Activated CD8-positive, alpha-beta memory T cell treated with anti-CD3 and anti-CD28 coated beads, Interleukin-2, amount 50 U/mL, for 48 hours (primary cell): ENCODE data around the gene STRN4.
"Not testable (repeated sequence)": the region's sequence is repeated elsewhere in the genome, so short reads cannot be mapped to it uniquely, and the experiment has no call there.

Experiments
- DNase-seq: peaks from one replicate; pipeline ENCODE4 v3.0.0-alpha.2; 2020

Gene STRN4, protein sequence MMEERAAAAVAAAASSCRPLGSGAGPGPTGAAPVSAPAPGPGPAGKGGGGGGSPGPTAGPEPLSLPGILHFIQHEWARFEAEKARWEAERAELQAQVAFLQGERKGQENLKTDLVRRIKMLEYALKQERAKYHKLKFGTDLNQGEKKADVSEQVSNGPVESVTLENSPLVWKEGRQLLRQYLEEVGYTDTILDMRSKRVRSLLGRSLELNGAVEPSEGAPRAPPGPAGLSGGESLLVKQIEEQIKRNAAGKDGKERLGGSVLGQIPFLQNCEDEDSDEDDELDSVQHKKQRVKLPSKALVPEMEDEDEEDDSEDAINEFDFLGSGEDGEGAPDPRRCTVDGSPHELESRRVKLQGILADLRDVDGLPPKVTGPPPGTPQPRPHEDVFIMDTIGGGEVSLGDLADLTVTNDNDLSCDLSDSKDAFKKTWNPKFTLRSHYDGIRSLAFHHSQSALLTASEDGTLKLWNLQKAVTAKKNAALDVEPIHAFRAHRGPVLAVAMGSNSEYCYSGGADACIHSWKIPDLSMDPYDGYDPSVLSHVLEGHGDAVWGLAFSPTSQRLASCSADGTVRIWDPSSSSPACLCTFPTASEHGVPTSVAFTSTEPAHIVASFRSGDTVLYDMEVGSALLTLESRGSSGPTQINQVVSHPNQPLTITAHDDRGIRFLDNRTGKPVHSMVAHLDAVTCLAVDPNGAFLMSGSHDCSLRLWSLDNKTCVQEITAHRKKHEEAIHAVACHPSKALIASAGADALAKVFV

DNA sequence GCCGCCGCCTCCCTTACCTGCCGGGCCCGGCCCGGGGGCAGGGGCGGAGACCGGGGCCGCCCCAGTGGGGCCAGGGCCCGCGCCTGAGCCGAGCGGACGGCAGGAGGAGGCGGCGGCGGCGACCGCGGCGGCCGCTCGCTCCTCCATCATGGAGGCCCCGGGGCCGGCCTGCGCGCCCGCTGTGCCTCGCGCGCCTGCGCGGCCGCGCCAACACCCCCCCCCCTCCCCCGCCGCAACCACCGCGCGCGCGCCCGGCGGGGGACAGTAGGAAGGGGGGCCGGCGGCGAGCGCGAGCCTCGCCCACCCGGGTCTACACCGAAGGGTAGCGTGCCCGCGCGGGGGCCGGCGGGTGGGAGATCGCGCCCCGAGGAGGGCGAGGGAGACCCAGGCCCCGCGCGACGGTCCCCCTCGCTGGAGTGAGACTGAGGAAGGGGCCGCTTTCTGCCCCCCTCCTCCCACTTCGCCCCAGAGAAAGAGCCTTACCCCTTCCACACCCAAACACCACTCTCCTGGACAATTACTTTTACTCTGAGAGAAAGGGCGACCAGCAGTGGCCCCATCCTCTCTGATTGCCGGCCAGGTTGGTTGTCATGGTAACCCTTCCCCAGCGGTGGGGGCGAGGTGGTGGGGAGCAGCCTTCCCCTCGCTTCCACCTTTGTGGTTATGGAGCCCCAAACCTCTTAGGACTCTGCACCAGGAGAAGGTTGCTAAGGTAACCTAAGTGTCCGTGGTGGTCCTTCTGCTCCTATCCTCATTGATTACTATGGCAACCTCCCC, at the start of gene STRN4:
TSS of gene STRN4 (minus strand) at position 170 of the 777 bp plus-strand sequence. CDS start at position 150, 20 bp downstream.
- DNase-seq: peak; percentile 77

DNA sequence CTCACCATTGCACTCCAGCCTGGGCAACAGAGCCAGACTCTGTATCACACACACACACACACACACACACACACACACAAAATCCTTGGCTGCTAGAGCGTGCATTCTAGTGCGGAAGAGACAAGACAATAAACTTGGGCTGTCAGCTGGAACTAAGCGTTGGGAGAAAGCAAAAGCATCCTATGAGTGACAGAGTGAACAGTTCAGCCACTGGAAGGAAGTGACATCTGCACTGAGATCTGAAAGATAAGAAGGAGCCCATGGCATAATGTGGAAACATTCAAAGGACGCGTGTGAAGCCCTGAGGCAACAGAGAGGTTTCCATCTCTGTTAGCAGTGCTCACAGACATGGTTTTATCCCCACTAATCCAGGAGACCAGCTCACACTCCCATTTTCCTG, 45.7 kb upstream of the STRN4 start:
- no peak for DNase-seq

DNA sequence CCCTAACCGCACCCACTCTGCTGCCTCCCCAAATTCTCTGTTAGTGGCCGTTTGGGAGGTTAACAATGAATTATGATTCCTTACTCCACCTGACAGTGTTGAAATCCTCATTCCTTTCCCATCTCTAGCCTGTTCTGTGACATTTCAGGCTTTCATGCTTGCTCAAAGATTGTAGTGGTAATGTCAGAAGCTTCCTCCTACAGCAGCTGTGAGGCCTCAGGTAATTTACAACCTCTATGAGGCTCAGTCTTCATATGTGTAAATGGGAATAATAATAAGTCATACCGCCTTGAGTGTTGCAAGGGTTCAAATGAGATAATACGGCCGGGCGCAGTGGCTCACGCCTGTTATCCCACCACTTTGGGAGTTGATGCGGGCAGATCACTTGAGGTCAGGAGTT, 43.1 kb upstream of the STRN4 start:
- DNase-seq: no peak

DNA sequence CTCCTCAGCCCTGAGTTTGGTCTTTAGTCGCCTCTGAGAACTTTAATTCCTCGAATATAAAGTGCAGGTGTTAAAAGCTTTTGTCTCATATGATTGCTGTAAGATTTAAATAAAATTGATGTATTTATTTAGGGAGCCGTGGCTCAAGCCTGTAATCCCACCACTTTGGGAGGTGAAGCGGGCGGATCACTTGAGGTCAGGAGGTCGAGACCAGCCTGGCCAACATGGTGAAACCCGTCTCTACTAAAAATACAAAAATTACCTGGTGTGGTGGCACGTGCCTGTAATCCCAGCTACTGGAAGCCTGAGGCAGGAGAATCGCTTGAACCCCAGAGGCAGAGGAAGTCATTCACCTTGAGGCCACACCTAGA, 42.7 kb upstream of the STRN4 start:
- DNase-seq: no peak

DNA sequence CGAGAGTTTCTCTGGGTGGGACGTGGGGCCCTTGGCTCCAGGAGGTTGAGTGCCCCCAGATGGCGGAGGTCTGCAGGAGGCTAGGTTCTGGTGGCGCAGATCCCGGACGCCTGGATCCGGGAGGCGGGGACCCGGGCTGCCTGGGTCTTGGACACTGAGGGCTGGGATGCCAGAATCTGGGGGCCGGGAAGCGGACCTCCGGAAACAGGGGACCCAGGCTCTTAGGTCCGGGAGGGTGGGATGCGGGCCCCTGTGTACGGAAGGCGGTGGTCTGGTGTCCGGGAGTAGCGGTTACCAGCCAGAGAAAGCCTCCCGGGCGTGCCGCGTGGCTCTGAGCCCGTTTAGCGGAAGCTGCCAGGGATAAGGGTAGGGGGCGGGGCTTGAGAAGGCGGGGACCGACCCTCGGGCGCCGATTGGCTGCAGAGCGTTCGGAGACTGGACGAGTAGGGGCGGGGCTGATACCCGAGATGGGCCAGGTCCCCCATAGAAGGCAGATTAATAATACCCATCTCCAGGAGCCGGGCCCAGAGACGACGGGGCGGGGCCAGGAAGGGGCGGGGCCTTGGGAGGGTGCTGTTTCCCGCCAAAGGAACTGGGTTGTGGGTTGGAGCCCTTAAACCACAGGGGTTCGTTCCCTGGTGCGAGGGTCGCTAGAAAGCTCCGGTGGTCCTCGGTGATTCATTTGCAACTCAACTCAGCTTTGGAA, 42.2 kb upstream of the STRN4 start, which contains the start of gene SLC1A5:
TSS of gene SLC1A5 (minus strand) at position 333 of the 706 bp plus-strand sequence. CDS start 629 bp downstream, outside the sequence.
- peak; percentile 99 for DNase-seq

DNA sequence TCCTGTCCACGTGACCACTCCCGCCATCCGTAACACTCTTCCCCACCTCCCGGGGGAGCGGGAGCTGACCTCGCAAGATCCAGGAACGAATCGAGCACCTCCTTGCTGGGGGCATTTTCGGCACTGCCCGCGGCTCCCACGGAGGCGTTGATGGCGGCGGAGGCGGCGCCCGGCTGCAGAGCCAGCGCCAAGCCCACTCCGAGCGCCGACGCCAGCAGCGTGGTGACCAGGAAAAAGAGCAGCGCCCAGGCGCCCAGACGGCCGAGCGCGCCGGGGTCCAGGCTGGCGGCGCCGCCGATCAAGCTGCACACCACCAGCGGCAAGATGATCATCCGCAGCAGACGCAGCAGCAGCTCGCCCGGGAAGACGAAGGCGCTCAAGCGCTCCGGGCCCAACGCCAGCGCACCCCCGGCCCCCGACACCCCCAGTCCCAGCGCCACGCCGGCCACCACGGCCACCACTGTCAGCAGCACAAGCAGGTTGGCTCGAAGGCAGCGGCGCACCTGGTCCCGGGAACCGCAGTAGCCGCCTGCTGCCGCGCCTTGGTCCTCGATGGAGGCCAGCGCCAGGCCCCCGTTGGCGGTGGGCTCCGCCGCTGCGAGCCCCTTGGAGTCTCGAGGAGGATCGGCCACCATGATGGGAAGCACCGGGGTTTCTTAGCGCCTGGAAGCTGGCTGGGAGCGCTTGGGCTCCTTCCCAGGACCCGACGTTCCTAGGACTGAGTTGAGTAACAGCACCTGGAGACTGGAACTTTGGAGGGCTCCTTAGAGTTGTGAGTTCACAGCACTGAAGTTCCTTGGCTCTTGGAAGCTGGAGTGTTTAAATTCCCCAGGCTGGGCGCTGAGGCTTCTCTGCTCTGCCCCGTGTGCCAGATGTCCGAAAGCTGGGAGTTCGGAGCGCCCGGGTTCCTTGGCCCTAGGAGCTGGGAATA, 41.3 kb upstream of the STRN4 start:
- peak; percentile 78 for DNase-seq

DNA sequence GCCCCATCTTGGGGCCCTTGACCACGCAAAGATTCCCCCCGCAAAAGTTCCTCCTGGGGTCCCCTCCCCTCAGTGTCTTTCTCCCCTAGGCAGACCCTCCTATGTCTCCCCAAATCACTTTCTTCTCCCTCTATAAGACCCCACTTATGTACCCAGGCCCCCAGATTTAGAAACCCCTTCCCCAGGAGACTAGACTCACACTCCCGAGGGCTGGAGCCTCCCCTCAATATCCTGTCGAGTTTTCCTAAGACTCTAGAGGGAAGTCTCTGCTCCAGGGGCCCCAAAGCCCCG, 40.7 kb upstream of the STRN4 start:
- DNase-seq: no peak

DNA sequence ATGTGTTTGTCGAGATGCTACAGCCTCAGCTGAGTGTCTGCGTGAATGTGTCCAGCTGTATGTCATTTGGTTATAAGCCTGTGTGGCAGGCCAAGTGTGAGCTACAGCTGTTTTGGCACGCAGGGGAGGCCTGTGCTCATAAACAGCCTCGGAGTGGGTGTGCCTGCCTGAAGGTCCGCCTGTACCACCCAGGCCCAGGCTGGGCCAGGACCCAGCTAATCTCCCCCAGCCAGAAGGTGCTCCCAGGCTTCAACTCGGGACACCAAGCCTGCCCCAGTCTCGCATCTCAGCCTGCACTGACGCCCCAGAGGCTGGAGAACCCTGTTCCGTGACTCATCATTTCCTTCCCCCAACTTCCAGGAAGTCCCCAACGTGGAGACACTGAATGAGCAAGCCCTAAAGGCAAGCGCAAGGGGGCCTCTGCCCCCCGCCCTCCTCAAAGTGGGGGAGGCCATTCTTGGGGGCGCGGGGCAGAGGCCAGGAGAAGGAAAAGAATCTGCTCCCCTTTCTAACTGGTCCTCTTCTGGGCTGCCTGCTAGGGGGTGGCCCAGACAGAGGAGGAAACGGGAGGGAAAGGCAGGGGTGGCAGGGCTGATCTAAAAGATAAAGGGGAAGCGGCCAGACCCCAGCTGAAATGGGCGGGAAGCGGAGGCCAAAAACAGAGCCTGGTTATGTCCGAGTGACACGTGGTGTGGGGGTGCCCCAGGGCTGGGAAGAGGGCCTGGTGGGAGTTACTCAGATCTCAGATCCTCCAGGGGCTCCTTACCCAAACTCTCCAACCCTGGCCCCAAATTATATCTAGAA, 40.2 kb upstream of the STRN4 start:
- DNase-seq: peak; percentile 88

DNA sequence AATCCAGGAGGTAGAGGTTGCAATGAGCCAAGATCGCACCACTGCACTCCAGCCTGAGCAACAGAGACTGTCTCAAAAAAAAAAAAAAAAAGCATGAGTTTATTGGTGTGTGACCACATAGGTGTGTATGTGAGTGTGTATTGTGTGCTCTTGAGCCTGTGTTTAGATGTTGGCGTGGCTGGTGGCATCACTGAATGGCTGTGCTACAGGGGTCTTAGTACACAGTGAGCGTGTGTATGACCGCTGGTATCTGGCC, 39.7 kb upstream of the STRN4 start:
- no peak for DNase-seq

DNA sequence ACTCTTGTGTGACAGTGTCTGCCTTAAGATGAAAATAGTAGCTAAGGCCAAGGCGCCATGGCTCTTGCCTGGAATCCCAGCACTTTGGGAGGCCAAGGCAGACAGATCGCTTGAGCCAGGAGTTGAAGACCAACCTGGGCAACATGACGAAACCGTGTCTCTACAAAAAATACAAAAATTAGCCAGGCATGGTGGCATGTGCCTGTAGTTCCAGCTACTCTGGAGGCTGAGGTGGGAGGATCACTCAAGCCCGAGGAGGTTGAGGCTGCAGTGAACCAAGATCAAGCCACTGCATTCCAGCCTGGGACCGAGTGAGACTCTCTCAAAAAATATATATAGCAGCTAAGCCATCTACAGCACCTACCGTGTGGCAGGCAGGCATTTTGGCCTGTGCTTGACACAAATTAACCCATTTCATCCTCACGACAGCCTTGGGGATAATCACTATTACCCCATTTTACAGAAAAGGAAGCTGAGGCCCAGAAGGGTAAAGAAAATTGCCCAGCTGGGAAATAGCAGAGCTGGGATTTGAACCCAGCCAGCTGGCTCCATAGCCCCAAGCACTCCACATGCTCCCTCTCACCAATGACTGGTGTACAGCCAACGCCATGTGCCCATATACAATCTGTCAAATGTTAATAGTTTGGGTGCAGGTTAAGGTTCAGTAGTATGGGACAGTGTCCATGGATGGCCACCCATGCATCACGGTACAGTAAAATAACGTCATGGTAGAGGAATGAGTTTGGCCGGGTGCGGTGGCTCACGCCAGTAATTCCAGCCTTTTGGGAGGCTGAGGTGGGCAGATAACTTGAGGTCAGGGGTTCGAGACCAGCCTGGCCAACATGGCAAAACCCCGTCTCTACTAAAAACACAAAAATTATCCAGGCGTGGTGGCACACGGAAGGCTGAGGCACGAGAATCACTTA, 39.1 kb upstream of the STRN4 start:
- DNase-seq: no peak

DNA sequence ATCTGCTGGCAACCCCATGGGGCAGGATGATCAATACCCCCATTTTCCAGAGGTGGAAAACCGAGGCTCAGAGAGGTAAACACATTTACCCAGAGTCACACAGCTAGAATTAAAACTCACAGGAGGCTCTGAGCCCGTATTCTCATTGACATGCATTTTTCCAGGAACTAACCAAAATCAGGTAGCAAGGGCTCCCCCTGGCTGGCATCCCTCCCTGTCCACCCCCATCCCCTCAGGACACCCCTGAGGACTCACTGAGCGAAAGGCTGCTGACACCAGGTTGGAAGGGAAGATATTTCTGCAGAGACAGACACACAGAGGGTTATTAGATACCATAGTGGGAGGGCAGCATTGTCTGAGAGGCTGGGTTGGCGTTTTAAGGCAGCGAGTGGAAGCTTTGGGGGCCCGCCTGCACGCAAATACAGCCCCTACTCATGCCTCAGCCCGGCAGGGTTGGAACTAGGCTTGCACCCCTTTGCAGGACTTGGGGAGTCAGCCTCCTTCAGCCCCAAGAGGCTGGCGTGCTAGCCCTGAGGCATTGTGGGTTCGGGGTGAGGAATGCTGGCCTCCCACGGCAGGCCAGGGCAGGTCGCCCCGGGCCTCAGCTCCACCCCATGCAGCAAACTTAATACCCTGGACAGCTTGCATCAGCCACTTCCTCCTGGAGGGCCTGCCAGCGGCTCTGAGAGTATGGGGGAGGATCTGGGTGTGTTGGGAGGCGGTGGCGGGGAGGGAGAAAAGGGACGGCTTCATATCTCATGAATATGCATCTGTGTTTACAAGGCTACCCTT, 38.2 kb upstream of the STRN4 start:
- peak; percentile 81 for DNase-seq

DNA sequence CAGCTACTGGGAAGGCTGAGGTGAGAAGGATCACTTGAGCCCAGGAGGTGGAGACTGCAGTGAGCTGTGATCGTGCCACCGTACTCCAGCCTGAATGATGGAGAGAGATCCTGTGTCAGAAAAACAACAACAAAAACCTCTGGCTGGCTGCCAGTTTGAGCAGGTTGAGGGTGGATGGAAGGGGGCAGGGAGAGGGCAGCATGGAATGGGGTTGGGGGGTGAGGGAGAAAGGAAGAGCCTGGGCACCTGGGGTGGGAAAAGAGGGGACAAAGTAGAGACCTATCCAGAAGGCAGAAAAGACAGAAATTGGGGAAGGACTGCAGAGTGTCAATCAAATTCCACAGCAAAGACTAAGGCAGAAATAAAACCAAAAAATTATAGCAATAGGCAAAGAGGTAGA, 37.4 kb upstream of the STRN4 start:
- DNase-seq: no peak

DNA sequence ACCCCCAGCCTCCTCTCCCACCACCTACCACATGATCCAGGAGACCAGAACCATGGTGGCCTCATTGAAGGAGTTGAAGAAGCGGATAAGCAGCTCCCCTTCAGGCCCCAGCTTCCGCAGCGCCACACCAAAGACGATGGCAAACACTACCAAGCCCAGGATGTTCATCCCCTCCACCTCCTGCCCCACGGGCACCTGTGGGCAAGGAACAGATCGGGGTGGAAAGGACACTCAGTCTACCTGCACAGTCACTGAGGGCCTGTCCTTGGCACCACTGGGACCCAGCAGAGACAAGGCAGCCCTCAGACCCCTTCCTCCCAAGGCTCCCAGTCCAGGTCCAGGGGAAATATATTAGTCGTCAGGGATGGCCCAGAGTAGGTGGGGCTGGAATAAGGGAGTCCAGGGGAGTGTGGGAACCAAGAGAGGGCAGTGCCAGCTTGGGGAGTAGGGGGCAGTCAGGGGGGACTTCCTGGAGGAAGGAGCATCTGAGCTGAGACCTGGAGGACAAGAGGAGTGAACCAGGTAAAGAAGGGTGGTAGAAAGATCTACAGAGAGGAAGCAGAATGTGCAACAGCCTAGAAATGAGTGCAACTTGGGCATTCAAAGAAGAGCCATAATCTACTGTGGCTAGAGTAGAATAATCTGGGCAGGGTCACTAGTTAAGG, 36.2 kb upstream of the STRN4 start:
- no peak for DNase-seq

DNA sequence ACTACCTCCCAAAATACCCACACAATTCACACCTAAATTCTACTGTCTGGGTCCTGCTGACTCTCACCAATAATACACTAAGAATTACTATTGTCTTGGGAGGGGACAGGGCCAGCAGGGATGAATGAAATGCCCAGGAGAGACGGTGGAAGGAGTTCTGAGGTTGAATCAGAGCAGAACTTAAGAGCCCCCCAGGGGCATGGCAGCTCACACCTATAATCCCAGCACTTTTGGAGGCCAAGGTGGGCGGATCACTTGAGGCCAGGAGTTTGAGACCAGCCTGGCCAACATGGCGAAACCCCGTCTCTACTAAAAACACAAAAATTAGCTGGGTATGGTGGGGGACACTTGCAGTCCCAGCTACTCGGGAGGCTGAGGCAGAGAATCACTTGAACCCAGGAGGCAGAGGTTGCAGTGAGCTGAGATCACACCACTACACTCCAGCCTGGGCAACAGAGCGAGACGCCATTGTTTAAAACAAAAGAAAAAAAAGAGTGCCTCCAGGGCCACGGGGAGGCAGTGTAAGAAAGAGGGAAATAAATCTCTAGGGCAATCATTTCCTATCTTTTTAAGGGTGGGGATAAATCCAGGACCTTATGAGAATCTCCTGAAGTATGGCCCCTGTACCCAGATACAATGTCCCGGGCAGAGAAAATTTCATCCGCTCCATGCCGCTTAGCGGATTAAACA, 31.9 kb upstream of the STRN4 start:
- DNase-seq: not testable (repeated sequence)

DNA sequence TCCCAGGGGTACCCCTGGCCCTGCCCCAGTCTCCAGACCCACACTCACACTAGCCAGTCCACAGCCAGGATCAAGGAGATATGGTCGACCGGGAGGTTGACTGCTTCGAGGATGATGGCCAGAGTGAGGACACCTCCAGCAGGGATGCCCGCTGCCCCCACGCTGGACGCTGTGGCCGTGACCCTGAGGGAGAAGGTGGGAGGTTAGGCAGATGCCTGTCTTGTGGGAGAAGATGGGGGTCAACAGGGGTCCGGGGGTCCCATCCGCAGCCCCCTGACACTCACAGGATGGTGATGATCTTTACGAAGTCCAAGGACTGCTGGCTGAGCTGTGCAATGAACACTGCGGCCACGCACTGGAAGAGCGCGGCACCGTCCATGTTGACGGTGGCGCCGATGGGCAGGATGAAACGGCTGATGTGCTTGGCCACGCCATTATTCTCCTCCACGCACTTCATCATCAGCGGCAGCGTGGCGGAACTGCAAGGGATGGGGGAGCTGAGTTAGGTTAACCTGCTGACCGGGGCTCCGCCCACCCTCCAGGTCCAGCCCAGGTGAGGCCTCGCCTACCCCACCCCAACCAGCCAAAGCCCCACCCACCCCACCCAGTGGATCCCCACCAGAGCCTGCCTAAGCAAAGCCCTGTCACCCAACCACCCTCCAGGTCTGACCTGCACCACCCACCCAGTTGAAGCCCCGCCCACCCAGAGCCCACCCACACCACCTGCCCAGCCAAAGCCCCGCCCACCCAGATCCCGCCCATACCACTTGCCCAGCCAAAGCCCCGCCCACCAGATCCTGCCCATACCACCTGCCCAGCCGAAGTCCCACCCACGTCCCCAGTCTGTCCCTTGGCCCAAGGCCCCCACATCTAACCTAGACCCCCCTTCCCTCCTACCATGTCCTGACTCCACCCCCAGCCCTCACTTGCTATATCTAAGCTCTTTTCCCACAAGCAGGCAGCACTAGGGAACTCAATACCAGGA, 31.0 kb upstream of the STRN4 start:
- DNase-seq: no peak

DNA sequence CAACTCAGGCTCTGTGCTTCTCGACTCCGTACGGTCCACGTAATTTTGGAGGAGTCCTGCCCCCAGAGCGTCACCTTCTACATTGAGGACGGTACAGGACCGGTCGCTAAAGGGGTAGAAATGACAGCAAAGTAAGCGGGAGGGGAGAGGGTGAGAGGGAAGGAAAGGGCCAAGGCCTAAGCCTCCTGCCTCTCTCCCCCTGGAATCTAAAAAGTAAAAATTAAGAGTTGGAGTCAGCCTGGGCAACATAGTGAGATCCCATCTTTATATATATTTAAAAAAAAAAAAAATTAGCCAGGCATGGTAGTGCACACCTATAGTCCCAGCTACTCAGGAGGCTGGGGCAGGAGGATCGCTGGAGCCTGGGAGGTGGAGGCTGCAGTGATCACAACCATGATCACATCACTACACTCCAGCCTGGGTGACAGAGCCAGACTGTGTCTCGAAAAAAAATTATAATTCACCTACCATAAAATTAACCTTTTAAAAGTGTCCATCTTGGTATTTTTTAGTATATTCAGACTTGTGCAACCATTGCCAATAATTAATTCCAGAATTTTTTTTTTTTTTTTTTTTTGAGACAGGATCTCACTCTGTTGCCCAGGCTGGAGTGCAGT, 29.5 kb upstream of the STRN4 start:
- no peak for DNase-seq
